ENCODE results near the gene LCN2. TPM values are rescaled to one million over a fixed set of nuclear protein-coding genes. Genes with fewer than 3 reads are reported as not detected.

The LCN2 gene
- total and polyA plus RNA-seq, 9 of the 15 experiments (the other 6 are each of a cell fraction or from before 2014, with no cell fraction given) = 0.10 to 1.2 (median 0.44) TPM; not detected in 1

DNA sequence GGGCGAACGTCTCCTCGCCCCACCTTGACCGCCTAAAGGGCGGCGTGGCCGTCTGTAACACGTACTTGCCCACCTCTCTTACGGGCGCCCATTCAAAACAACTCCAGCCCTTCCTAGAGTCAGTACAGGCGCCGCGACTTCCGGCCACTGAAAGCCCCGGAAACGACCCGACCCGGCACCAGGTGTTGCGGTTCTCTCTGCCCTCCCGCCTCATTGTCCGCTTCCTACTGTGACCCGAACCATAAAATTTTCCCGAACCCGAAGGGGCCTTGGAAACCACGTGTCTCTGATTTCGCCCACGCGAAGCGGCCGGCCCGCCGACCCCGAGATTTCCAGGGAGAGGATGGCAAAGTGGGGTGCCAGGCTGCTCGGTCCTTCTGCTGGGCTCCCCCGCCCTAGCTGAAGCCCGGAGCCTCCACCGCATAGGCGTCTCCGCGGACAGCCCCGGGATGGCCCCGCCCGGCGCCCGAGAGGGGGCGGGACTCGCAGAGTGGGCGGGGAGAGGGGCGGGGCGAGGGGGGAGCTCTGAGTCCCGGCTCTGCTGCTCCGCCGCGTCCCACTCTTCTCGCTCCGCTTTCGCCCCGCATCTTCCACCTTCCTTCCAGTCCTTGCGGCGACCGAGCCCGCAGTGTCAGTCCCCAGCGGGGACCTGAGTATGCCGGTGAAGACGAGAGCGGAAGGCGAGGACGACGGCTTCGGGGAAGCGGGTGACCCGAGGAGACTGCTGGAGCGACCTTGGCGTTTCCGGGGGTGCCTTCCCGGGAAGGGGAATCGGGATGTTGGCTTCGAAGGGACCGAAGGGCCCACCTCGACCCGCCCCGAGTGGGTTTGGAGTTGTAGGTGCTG is 21.0 kb upstream of the LCN2 start (continued):
- TF ChIP-seq KDM1A (IDR thresholded peaks at IDR 0.05) (no peak), PRPF4 (IDR thresholded peaks at IDR 0.05; ENCODE audit: insufficient read depth, low read depth, low read length, poor library complexity, severe bottlenecking) (peak; percentile 5), CCNT2 (IDR thresholded peaks at IDR 0.05; ENCODE audit: borderline replicate concordance, extremely low read depth, insufficient read length, low read depth, low read length) (peak; percentile 60)

DNA sequence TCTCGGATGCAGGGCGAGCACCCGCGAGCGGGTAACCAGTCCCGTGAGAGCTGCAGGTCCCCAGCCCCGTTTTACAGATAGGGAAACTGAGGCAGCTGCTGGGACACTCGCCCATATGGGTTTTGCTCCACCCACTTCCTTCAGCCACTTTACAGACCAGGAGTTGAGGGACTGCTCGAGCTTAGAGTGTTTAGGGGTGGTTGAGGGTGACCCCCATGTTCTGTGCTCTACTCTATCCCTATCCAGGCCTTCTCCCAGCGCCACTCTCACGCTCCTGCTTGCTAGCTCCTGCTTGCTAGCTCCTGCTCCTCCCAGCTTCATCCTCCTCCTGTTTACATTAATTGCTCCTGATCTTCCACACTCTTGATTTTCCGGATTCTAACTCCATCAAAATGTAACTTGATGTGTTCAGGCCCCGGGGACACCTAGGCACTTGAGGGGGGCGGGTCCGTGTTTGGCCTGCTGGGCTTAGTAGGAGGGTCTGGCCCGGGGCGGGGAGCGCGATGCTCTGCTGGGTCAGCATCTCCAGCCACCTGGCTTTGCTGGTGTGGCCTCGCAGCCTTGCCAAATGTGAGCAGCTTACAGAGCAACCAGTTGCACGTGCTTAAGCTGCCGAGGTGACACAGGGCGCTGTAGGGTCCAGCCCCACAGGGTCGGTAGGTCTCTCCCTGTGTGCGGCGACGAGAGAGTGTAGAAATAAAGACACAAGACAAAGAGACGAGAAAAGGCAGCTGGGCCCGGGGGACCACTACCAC is 20.2 kb upstream of the LCN2 start:
- Histone ChIP-seq H3K4me3 (peak overlapping the region; percentile 98), H3K27me3 (ENCODE audit: control insufficient read depth in 2 of 2, insufficient read depth in 2 of 2, low read length in 2 of 2) (no peaks in the 10 kb centered on the region), H3K27ac (ENCODE audit: extremely low read depth, low read depth, low read length) (peak overlapping the region; percentile 93), H4K20me1 (replicated peaks; ENCODE audit: control insufficient read depth, insufficient read depth, low read length) (peaks cover 8% of the 10 kb centered on the region; the same call in 1 of the 2 replicates), H3K9me3 (replicated peaks; ENCODE audit: control insufficient read depth, insufficient read depth, low read depth, low read length) (no peaks in the 10 kb centered on the region), H3K4me2 (ENCODE audit: insufficient read depth, low read length) (peak overlapping the region; percentile 95), H3K9ac (ENCODE audit: insufficient read depth in 1 of 2, low read depth in 2 of 2, low read length in 2 of 2) (peak overlapping the region; percentile 95 to 99), H3K36me3 (ENCODE audit: control insufficient read depth, insufficient read depth, low read length) (peaks cover 22% of the 10 kb centered on the region), H2AFZ (ENCODE audit: low read depth, low read length) (peak overlapping the region; percentile 93), H3K79me2 (ENCODE audit: control insufficient read depth, insufficient read depth, low read length) (peaks cover 38% of the 10 kb centered on the region), H3K4me1 (replicated peaks in 1 of 2; ENCODE audit: control insufficient read depth in 2 of 2, insufficient read depth in 2 of 2, low read length in 2 of 2) (peaks cover 10 to 38% of the 10 kb centered on the region in 2 experiments), H3K9me1 (ENCODE audit: control insufficient read depth, insufficient read depth, low read length) (no peaks in the 10 kb centered on the region)
- in situ Hi-C loops (cut with MboI) = no loop called here
- FAIRE-seq (no peak), DNase-seq (ENCODE audit: extremely low read depth in 1 of 4, low spot score in 3 of 4) (peak in 1 of 4 experiments; percentile 7), ATAC-seq (no peak)
- ChIA-PET CTCF (ENCODE audit: low intra/inter-chr PET ratio) (no interaction called here), POLR2A (interaction anchor here (0.6 to 2.0 kb wide), 5 partner anchors 9 to 61 kb away, joined by 3 to 4 read pairs (median 4); partner anchors contain the start of gene SLC25A25)
- intact Hi-C loops (cut with micrococcal nuclease) = loop anchor here (1.0 to 10.0 kb wide), 4 partner anchors 31 to 283 kb away; partner anchors contain the start of genes BBLN, CIZ1, GOLGA2 and SWI5
- TSS peak; percentile 96 for BruUV-seq (replicated peaks)
- 35% methylated on average over 21 of the region's 29 CpGs for WGBS (ENCODE audit: insufficient coverage, low coverage, missing lambda C conversion rate)
- TF ChIP-seq BCOR (IDR thresholded peaks at IDR 0.05) (peak; percentile 90), TCF7L2 (IDR thresholded peaks at IDR 0.05; ENCODE audit: low read depth, low read length) (no peak), POLR3A (IDR thresholded peaks at IDR 0.05; ENCODE audit: borderline replicate concordance, extremely low read depth, insufficient read depth, insufficient read length) (no peak), KAT7 (CRISPR knock-in tag; IDR thresholded peaks at IDR 0.05; ENCODE audit: borderline replicate concordance) (0 out of 2 replicates have a peak, but pooled peaks have one; percentile 25), TAF9B (IDR thresholded peaks at IDR 0.05; ENCODE audit: partially characterized antibody) (no peak), MYBL2 (IDR thresholded peaks at IDR 0.05; ENCODE audit: low read depth) (no peak), MYBL2 (CRISPR knock-in tag; IDR thresholded peaks at IDR 0.05; ENCODE audit: borderline replicate concordance) (no peak), POLR2G (IDR thresholded peaks at IDR 0.05; ENCODE audit: low read depth, low read length) (no peak), RFX5 (IDR thresholded peaks at IDR 0.05; ENCODE audit: low read depth, low read length) (no peak), FOXJ2 (tag; IDR thresholded peaks at IDR 0.05) (no peak), ZFX (CRISPR knock-in tag; IDR thresholded peaks at IDR 0.05) (peak; percentile 28), CHD4 (IDR thresholded peaks at IDR 0.05; ENCODE audit: insufficient read depth, insufficient replicate concordance, low read depth, low read length, poor library complexity, severe bottlenecking) (no peak), BMI1 (IDR thresholded peaks at IDR 0.05; ENCODE audit: low read length) (no peak), MXI1 (IDR thresholded peaks at IDR 0.05; ENCODE audit: low read depth, low read length) (no peak)
- TF ChIP-seq, protein P1, sequence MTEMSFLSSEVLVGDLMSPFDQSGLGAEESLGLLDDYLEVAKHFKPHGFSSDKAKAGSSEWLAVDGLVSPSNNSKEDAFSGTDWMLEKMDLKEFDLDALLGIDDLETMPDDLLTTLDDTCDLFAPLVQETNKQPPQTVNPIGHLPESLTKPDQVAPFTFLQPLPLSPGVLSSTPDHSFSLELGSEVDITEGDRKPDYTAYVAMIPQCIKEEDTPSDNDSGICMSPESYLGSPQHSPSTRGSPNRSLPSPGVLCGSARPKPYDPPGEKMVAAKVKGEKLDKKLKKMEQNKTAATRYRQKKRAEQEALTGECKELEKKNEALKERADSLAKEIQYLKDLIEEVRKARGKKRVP (CRISPR knock-in tag; IDR thresholded peaks at IDR 0.05) = no peak
